OCI-LY7 (cell line): ENCODE results near the gene GNLY.

Experiments
- EZH2phosphoT487 ChIP-seq: fragments of 200-600 bp; sonication (generic); IDR thresholded peaks from 2 replicates; pipeline ENCODE4 v1.6.1; 2018; ENCODE audit warnings: low read depth, borderline replicate concordance, mild to moderate bottlenecking, mixed run types, antibody characterized with exemption, low read length, moderate library complexity, mixed read lengths
- TF ChIP-seq, protein P1 (sequence below): fragments of 200-600 bp; sonication (generic); conservative IDR thresholded peaks from 2 replicates; pipeline ENCODE4 v1.5.1; 2014; ENCODE audit warnings: mild to moderate bottlenecking, antibody characterized with exemption, low read length, moderate library complexity, mixed read lengths

DNA sequence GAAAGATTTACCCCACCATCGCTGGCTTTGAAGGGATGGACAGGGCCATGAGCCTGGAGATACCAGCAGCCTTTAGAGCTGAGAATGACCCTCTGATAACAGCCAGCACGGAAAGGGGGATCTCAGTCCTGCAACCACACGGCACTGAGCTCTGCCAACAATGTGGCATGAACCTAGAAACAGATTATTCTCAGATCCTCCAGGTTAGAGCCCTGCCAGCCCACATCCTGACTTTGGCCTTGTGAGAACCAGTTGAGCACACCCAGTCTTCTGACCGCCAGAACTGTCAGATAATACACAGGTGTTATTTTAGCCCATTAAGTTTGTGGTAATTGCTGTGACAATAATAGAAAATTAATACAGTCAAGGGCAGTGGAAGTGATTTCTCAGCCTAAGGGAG lies 9.4 kb upstream of the GNLY start:
- TF ChIP-seq, protein P1, sequence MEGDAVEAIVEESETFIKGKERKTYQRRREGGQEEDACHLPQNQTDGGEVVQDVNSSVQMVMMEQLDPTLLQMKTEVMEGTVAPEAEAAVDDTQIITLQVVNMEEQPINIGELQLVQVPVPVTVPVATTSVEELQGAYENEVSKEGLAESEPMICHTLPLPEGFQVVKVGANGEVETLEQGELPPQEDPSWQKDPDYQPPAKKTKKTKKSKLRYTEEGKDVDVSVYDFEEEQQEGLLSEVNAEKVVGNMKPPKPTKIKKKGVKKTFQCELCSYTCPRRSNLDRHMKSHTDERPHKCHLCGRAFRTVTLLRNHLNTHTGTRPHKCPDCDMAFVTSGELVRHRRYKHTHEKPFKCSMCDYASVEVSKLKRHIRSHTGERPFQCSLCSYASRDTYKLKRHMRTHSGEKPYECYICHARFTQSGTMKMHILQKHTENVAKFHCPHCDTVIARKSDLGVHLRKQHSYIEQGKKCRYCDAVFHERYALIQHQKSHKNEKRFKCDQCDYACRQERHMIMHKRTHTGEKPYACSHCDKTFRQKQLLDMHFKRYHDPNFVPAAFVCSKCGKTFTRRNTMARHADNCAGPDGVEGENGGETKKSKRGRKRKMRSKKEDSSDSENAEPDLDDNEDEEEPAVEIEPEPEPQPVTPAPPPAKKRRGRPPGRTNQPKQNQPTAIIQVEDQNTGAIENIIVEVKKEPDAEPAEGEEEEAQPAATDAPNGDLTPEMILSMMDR = no peak
- no peak for TF ChIP-seq EZH2phosphoT487
